Stimulated activated CD4-positive, alpha-beta T cell treated with anti-CD3 and anti-CD28 coated beads, Interleukin-4, amount 100 ng/mL, for 24 hours (primary cell): ENCODE results near the gene ARHGAP32.

ENCODE experiments used
- DNase-seq: peaks from one replicate; pipeline ENCODE4 v3.0.0-alpha.2; 2020

ARHGAP32 gene

GRCh38 chr11:128948583-128948982 is 243.5 kb downstream of the ARHGAP32 start:
- DNase-seq: no peak

GRCh38 chr11:128947773-128948172 is 244.4 kb downstream of the ARHGAP32 start:
- DNase-seq: no peak

- DNase-seq: no peak
These were observed 245.5 kb downstream of the ARHGAP32 start for GRCh38 chr11:128946648-128947047.

- DNase-seq: no peak
These were observed 248.6 kb downstream of the ARHGAP32 start for GRCh38 chr11:128943428-128943976.

GRCh38 chr11:128942817-128943427 is 249.2 kb downstream of the ARHGAP32 start, which contains the start of gene TP53AIP1:
TSS of gene TP53AIP1 (minus strand) at chr11:128942871. CDS start at chr11:128937818, 5,053 bp downstream.
- no peak for DNase-seq

- DNase-seq: no peak
These were observed 249.9 kb downstream of the ARHGAP32 start for GRCh38 chr11:128942272-128942612.

- DNase-seq: no peak
These were observed 250.4 kb downstream of the ARHGAP32 start for GRCh38 chr11:128941573-128942271.

GRCh38 chr11:128941110-128941509 is 251.0 kb downstream of the ARHGAP32 start:
- no peak for DNase-seq

- no peak for DNase-seq
These were observed 251.5 kb downstream of the ARHGAP32 start for GRCh38 chr11:128940603-128941002.

- no peak for DNase-seq
These were observed 252.0 kb downstream of the ARHGAP32 start for GRCh38 chr11:128940156-128940555.

- DNase-seq: no peak
These were observed 252.5 kb downstream of the ARHGAP32 start for GRCh38 chr11:128939591-128939990.

GRCh38 chr11:128938156-128938885 is 253.8 kb downstream of the ARHGAP32 start:
- DNase-seq: no peak

GRCh38 chr11:128937480-128937879 is 254.6 kb downstream of the ARHGAP32 start:
- DNase-seq: no peak

- no peak for DNase-seq
These were observed 255.4 kb downstream of the ARHGAP32 start for GRCh38 chr11:128936606-128937251.

GRCh38 chr11:128934926-128935325 is 257.2 kb downstream of the ARHGAP32 start:
- DNase-seq: no peak

GRCh38 chr11:128934351-128934750 is 257.8 kb downstream of the ARHGAP32 start:
- DNase-seq: no peak

- no peak for DNase-seq
These were observed 258.5 kb downstream of the ARHGAP32 start for GRCh38 chr11:128933481-128934178.

- no peak for DNase-seq
These were observed 260.5 kb downstream of the ARHGAP32 start for GRCh38 chr11:128931668-128932067.

GRCh38 chr11:128931066-128931465 is 261.1 kb downstream of the ARHGAP32 start:
- DNase-seq: no peak

- DNase-seq: no peak
These were observed 262.1 kb downstream of the ARHGAP32 start for GRCh38 chr11:128929991-128930390.

- no peak for DNase-seq
These were observed 262.7 kb downstream of the ARHGAP32 start for GRCh38 chr11:128929468-128929867.

GRCh38 chr11:128928400-128928799 is 263.7 kb downstream of the ARHGAP32 start:
- DNase-seq: no peak
